ENCODE results near the gene NPHS1.
A peak's percentile ranks its signal among the peaks of the same experiment; 100 is the strongest.
"Not testable (repeated sequence)": the region's sequence is repeated elsewhere in the genome, so short reads cannot be mapped to it uniquely, and the experiment has no call there.

NPHS1 gene, protein sequence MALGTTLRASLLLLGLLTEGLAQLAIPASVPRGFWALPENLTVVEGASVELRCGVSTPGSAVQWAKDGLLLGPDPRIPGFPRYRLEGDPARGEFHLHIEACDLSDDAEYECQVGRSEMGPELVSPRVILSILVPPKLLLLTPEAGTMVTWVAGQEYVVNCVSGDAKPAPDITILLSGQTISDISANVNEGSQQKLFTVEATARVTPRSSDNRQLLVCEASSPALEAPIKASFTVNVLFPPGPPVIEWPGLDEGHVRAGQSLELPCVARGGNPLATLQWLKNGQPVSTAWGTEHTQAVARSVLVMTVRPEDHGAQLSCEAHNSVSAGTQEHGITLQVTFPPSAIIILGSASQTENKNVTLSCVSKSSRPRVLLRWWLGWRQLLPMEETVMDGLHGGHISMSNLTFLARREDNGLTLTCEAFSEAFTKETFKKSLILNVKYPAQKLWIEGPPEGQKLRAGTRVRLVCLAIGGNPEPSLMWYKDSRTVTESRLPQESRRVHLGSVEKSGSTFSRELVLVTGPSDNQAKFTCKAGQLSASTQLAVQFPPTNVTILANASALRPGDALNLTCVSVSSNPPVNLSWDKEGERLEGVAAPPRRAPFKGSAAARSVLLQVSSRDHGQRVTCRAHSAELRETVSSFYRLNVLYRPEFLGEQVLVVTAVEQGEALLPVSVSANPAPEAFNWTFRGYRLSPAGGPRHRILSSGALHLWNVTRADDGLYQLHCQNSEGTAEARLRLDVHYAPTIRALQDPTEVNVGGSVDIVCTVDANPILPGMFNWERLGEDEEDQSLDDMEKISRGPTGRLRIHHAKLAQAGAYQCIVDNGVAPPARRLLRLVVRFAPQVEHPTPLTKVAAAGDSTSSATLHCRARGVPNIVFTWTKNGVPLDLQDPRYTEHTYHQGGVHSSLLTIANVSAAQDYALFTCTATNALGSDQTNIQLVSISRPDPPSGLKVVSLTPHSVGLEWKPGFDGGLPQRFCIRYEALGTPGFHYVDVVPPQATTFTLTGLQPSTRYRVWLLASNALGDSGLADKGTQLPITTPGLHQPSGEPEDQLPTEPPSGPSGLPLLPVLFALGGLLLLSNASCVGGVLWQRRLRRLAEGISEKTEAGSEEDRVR (N-terminal part only)

DNA sequence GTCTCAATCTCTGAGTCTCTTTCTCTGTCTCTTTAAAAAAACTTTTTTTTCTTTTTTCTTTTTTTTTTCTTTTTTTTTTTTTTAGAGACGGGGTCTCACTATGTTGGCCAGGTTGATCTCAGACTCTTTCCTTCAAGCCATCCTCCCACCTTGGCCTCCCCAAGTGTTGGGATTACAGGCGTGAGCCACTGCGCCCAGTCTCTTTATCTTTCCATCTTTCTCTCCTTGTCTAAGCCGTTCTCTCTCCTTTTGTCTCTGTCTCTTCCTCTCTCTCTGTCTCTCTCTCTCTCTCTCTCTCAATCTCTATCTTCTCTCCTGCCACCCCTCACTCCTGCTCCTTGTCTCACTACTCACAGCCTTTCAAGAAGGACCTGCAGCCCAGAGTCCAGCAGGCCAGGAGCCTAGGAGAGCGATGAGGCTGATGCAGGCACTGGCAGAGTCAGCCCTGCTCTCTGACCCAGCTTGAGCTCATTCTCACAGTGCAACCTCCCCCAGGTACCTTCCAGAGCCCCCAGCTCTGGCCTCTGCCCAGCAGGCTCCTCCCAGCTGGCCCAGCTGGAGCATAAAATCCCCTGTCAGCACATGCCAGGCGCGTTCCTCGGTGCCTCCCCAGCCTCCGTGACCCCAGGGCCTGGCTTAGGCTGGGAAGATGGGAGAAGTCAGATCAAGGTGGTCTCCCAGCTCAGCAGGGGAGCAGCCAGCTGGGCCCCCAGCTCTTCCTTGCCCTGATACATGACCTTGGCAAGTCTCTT, at the start of gene NPHS1:
NPHS1 (minus strand) TSS at position 476 of the 752 bp plus-strand sequence. CDS start 667 bp downstream, outside the sequence.
- DNase-seq (ENCODE audit: low spot score), result no peak

DNA sequence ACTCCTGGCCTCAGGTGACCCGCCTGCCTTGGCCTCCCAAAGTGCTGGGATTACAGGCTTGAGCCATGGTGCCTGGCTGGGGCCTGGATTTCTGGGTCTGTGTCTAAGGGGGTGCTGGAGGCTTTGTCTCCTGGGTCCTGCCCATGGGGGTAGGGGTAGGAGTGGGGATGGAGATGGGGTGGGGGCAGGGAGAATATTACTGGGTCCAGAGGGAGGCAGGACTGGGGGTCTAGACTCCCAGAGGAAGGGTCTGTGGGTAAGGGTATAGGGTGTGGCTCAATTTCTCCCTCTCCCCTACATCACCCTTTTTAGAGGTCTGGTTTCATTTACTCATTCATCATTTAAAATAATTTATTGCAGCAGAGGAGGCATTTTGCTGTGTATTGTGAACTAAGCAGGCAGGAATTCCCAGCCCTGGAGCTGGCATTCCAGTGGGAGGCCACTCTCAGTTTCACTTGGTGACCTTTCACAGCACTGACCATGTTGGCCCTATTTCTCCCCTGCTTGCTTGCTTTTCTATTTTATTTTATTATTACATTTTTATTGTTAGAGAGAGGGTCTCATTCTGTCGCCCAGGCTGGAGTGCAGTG, 48.8 kb upstream of the NPHS1 start:
- peak; percentile 77 for DNase-seq (ENCODE audit: low spot score)

DNA sequence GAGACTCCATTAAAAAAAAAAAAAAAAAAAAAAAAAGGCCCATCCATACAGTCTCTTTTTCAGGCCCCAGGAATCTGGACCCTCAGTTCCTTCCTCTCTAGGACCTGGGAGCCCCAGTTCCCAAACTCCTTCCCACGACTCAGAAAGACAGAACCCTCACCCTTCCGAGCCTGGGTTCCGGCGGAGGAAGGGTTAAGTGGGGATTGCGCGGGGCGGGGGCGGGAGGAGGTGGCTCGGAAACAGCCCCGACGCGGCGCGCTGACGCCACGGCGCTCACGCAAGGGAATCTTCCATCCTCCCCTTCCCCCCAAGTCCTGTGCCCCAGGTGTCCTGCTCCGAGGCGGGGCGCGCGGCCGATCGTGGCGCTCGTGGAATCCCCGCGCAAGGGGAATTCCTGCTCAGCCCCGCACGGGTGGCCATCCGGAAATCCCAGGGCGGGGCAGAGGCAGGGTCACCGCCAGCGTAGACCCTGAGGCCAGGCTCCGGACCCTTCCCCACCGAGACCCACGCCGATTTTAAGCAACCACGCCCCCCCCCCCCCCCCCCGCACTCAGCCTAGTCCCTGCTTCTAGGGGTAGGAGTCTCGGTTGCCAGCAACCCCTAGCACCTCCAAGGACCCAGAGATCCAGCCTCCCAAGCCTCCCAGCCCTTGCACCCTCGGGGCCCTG, 47.4 kb upstream of the NPHS1 start:
- DNase-seq (ENCODE audit: low spot score), result peak; percentile 92

DNA sequence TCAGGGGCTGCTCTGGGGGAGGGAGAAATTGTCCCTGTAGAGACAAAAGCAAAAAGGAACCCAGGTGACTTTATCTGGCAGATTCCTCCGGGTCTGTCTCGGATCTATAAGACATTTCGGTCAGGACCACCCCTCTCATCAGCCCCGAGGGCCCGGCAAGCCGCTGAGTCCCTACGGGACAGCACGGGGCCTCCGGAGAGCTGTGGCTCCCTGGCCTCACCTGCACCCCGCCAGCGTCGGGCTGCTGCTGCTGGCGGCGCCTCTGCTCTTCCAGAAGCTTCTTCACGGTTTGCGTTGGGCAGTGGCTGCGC, 46.1 kb upstream of the NPHS1 start:
- no peak for DNase-seq (ENCODE audit: low spot score)

DNA sequence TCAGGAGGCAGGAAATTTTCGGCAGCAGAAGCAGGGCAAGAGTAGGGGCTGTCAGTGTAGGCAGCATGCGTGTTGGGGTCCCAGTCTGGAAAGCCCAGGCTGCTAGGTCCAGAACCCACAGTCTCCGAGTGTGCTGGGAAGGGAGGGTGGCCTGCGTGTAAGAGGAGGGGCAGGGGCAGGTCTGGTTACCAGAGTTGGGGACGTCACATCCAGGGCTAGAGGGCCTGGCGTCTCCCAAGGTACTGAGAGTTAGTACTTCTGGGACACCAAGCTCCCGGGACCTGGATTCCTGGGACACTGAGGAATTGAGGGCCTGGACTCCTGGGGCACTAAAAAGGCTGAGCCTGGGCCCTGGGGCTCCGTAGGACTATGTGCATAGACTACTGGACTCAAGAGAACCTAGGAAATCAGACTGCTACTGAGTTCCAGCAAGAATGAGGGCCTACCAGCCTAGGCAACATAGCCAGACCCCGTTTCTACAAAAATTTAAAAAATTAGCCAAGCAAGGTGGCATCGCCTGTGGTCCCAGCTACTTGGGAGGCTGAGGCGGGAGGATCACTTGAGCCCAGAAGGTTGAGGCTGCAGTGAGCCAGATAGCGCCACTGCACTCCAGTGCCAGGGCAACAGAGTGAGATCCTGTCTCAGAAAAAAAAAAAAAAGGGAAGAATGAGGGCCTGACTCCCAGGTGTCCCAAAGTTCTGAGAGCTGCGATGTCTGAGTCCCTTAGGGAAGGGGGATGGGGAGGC, 45.6 kb upstream of the NPHS1 start:
- DNase-seq (ENCODE audit: low spot score), result no peak

DNA sequence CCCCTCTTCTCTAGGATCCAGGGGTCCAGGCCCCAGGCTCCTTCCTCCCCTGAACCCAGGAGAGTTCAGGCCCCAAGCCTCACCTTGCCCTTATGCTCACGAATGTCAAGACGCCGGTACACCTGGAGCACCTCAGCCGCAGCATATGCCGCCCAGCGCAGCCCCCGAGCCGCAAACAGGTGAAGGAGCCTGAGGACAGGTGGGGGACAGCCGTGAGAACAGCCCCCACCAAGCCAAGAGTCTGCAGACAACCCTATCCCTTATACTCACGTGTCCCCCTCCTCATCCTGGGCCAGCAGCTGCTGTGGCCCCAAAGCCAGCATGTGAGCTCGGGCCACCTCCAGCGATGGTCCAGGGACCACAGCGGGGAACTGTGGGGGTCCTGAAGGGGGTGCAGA, 44.3 kb upstream of the NPHS1 start:
- DNase-seq (ENCODE audit: low spot score), result no peak

DNA sequence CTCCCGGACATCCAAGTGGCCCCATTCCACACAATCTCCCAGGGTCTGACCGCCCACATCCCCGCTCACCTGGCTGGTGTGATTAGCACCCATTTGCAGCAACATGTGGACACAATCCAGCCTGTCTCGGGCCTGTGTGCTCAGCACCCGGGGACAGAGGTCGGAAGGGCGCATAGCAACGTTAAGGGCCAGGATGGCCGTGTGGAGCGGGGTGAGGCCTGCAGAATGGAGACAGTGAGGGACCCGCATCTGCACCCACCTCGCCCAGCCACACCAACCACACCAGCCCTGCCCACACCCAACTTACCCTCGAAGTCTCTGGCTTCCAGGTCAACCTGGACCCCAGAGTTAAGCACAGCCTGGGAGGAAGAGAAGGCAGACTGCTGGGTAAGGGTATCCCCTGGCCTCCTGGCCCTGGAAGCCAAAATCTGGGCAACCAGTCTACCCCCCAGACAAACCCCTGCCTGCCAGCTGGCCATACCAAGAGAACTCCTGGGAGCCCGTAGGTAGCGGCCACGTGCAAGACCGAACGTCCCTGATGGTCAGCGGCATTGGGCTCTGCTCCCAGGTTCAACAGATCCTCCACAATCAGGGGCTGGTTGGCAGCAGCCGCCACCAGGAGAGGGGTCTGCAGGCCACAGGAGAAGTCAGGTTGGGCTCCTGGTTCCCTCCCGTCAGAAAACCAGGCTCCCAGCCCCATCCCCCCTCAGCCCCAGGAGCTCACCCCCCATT, 43.8 kb upstream of the NPHS1 start:
- no peak for DNase-seq (ENCODE audit: low spot score)

DNA sequence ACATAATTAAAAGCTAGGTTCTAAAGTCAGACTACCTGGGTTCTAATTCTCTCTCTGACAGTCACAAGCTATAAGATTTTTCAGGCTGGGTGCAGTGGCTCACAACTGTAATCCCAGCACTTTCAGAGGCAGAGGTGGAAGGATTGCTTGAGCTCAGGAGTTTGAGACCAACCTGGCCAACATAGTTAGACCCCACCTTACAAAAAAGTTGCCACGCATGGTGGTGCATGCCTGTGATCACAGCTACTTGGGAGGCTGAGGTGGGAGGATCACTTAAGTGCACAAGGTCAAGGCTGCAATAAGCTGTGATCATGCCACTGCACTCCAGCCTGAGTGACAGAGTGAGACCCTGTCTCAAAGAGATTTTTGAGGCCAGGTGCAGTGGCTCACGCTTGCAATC, 42.0 kb upstream of the NPHS1 start:
- DNase-seq (ENCODE audit: low spot score), result no peak

DNA sequence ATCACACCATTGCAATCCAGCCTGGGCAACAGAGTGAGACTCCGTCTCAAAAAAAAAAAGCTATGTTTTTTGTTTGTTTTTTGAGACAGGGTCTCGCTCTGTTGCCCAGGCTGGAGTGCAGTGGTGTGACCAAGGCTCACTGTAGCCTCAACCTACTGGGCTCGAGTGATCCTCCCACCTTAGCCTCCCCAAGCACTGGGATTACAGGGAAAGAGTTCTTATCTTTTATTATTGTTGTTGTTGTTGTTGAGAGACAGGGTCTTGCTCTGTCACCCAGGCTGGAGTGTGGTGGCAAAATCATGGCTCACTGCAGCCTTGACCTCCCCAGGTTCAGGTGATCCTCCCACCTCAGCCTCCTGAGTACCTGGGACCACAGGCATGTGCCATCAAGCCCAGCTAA, 39.5 kb upstream of the NPHS1 start:
- DNase-seq (ENCODE audit: low spot score), result not testable (repeated sequence)

DNA sequence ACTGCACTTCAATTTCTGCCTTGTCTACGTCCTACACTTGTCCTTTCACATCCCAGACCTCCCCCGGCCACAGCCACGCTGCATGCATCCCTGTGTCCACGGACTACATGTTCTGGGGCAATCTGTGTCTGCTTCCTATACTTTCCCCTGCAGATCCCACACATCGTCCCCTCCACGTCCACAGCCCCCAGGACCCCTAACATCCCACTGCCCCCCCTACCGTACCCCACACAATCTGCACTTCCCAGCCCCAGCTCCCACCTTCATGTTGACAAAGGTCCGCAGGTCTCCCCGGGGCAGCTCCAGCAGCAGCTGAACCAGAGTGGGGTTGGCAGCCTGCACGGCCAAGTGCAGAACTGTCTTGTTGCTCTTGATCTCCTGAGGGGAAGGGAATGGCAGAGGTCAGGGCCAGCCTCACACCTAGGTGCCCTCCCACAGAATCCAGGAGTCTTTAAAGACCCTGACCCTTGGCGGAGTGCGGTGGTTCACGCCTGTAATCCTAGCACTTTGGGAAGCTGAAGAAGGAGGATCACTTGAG, 37.9 kb upstream of the NPHS1 start:
- DNase-seq (ENCODE audit: low spot score), result no peak

DNA sequence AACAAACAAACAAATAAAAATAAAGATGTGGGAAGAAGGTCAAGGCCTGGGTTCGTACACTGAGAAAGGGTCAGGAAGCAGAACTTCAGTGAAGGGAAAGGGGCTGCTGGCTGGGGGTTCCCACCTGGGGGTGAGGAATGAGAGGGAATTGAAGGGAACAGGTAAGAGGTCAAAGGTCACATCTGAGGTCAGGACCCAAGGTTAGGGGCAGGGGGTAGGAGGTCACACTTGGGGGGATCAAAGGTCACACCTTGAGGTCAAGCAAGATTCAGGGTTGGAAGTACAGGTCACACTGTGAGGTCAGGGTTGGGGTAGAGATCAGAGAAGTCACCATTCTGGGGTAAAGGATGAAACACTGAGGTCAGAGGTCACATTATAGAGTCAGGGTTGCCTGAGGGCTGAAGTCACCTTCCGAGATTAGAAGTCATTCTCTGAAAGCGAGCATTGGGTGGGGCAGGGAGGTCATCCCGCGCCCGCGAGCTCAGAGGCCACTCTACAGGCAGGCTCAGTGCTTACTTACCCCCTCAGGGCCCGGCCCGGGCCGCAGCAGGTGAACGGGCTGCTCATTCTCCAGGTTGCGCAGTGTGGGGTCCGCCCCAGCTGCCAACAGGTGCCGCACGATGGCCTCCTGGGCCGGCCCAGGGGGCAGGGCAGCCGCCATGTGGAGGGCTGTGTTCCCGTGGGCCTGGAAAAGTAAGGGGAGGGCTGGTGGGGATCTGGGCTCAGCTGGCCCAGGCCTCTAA, 37.2 kb upstream of the NPHS1 start:
- DNase-seq (ENCODE audit: low spot score), result no peak

DNA sequence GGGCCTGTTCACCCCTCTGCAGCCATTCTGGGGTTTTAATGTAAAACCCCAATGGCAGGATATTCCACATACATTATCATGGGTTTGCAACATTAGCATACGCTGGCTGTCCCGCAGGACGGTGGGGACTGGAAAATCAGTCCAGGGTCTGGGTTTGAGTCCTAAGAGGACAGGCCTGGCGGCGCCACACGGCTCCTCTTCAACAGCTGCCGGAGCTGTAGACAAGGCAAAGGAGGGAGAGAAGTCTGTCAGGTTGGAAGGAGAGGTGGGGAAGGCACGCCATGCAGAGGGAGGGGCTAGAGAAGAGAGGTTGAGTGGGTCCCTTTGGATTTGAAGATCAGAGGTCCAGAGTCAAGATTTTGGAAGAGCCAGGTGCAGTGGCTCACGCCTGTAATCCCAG, 36.1 kb upstream of the NPHS1 start:
- DNase-seq (ENCODE audit: low spot score), result no peak

DNA sequence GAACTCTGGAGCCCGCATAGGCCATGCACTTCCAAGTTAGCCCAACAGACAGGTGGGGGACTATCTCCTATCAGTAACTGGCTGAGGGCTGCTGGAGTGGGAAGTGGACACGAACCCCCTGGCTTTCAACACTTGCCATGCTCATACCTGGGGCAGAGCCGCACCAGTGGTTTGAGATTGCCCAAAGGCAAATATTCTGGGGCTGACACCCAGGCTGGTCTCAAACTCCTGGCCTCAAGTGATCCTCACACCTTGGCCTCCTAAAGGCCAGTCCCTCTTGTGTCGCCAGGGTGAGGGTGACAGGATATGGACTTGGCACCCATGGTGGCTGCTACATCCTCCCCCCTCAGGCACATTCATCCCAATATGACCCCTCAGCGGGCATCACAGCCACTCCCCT, 34.9 kb upstream of the NPHS1 start:
- no peak for DNase-seq (ENCODE audit: low spot score)

DNA sequence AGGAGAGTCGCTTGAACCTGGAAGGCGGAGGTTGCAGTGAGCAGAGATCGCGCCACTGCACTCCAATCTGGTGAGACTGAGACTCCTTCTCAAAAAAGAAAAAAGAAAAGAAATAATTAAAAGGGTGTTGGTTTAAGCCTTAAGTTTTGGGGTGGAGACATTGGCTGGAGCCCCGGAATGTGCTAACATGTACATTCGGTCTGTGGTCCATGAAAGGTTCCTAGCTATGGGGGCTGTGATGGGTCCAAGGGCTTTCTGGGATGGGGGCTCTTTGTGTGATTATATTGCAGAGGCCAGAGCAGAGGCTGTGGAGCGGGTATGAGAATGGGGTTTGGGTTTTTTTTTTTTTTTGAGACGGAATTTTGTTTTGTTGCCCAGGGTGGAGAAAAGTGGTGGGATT, 33.6 kb upstream of the NPHS1 start:
- DNase-seq (ENCODE audit: low spot score), result no peak

DNA sequence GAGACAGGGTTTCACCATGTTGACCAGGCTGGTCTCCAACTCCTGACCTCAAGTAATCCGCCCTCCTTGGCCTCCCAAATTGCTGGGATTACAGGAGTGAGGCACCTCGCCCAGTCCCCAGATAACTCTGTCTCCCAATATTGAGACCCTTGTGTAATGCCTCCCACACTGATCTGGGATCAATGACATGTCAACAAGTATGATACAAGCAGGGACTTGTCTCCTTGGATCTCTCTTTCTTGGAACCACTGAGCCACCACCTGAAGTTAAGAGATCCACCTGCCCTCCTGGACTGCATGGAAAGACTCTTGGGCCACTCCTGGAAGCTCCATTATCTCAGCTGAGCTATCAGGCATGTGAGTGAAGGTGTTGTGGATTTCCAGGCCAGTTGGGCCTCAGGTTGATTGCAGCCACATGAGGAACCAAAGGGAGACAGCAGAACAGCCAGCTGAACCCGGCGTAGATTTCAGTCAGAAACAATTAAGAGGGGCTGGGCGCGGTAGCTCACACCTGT, 33.0 kb upstream of the NPHS1 start:
- DNase-seq (ENCODE audit: low spot score), result no peak

DNA sequence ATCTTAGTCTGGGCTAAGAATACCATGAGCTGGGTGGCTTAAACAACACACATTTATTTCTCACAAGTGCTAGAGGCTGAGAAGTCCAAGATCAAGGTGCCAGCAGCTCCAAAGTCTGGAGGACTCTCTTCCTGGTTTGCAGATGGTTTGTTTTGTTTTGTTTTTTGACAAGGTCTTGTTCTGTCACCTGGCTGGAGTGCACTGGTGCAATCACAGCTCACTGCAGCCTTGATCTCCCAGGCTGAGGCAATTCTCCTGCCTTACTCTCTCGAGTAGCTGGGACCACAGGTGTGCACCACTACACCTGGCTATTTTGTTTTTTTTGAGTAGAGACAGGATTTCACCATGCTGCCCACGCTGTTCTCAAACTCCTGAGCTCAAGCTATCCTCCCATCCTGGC, 31.6 kb upstream of the NPHS1 start:
- DNase-seq (ENCODE audit: low spot score), result no peak

DNA sequence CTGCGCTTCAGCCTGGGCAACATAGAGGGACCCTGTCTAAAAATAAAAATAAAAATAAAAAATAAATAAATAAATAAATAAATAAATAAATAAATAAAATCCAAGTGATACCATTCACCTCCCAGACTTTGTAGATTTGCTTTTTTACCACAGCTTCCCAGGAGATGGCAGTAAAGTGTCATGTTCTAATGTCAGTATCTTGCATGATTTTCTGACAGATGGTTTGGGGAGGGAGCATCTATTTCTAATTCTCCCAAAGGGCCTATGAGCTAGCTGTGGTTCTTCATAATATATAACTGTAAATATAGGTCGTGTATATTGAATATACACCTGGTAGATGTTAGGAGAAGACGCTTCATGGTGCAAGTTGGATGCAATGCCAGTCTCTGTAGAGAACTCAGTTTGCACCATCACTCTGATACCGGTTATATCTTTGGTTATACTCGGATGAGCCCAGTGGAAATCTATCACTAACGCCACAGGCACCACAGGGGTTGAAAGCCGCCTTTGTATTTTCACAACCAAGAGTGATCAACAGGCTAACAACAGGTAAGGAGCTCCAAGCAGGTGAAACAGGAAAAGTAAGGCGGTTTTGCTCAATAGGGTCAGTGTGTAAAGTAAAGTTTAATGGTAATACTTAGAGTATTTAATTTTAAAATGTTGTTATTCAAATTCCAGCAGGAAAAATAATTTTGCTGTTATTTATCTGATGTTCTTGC, 30.0 kb upstream of the NPHS1 start:
- DNase-seq (ENCODE audit: low spot score), result peak; percentile 69

DNA sequence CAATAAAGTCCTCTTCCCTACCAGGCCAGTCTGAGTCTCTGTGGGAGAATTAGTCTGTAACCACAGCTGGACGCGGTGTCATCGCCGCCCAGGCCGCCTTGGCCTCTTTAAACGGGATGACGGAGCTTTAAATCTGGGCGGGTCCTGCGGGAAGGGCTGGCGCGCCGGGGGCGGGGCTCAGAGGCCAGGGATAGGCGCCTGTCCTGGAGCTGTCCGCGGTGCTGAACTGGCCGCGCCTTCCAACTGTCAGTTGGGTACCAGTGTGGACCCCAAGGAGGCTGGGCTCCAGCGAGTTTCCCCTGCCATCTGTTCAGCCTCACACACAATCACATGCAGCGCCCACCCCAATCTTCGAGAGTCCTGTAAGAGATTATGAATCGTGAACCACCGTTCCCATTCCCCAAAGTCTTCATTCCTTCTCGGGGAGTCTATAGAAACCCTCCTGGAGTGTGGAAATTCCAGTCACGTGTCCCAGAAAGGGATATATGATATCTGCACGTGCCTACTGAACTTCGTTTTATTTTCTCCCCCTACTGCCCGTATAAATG, 27.5 kb upstream of the NPHS1 start:
- peak; percentile 97 for DNase-seq (ENCODE audit: low spot score)

Data from AG20443 (cell line).